Activated B cell treated with CpG ODN at 0.5 μM for 24 hours (primary cell): ENCODE measurements around the gene CD55. TPM values are rescaled to one million over a fixed set of nuclear protein-coding genes. Genes with fewer than 3 reads are reported as not detected.
A peak's percentile ranks its signal among the peaks of the same experiment; 100 is the strongest.

Experiments used
- ATAC-seq: fragments of 200-7000 bp; cut with Tn5 transposase; one replicate; pipeline ENCODE4 v1.10.0; 2021; ENCODE audit warnings: low read depth, mild to moderate bottlenecking, moderate library complexity
- CTCF ChIA-PET: fragments of 350-600 bp; sonication (Branson Sonifier 250); formaldehyde crosslinking; loops from one replicate; lab custom pipeline; 2021; ENCODE audit warnings: antibody characterized with exemption; lab: Charles Lee
- POLR2A ChIA-PET: fragments of 350-600 bp; sonication (Branson Sonifier 250); formaldehyde crosslinking; loops from one replicate; lab custom pipeline; 2021; ENCODE audit warnings: antibody characterized with exemption; lab: Charles Lee
- DNase-seq: peaks from one replicate; pipeline ENCODE4 v3.0.0; 2022
- H3K27ac Mint-ChIP-seq: one replicate; pipeline ENCODE4 v1.8.0; 2020; ENCODE audit warnings: mixed read lengths
- H3K27me3 Mint-ChIP-seq: one replicate; pipeline ENCODE4 v1.8.0; 2021; ENCODE audit warnings: mixed read lengths
- H3K36me3 Mint-ChIP-seq: one replicate; pipeline ENCODE4 v1.8.0; 2021; ENCODE audit warnings: low read depth, mixed read lengths
- H3K4me1 Mint-ChIP-seq: one replicate; pipeline ENCODE4 v1.8.0; 2021; ENCODE audit warnings: mixed read lengths
- H3K4me3 Mint-ChIP-seq: one replicate; pipeline ENCODE4 v1.8.0; 2020; ENCODE audit warnings: mild to moderate bottlenecking, mixed read lengths
- H3K9me3 Mint-ChIP-seq: one replicate; pipeline ENCODE4 v1.8.0; 2020; ENCODE audit warnings: mixed read lengths
- CTCF ChIP-seq: fragments of 200-600 bp; IDR thresholded peaks from one replicate; pipeline ENCODE4 v1.8.0; 2022; ENCODE audit warnings: antibody characterized with exemption, mild to moderate bottlenecking
- intact Hi-C: fragments of 100-400 bp; cut with micrococcal nuclease; formaldehyde crosslinking; loops from one replicate; pipeline ENCODE4 v1.15.1; 2024
- total RNA-seq: library from RNA; stranded (reverse); gene quantifications from 2 replicates; pipeline ENCODE4 v1.2.3, GENCODE V29; 2022

The CD55 gene
- total RNA-seq, 1 donor from 2014 or later, result 90.9 TPM

- DNase-seq, result no peak
- ChIA-PET POLR2A (interaction anchor here (0.7 to 2.4 kb wide), 2 partner anchors 21 to 23 kb away, joined by 3 to 11 read pairs; partner anchors contain the start of gene CD55), CTCF (no interaction called here)
- no peak for TF ChIP-seq CTCF
- Mint-ChIP-seq H3K4me3 (peak overlapping the region; percentile 0), H3K36me3 (no peaks in the 10 kb centered on the region), H3K27ac (peak overlapping the region; percentile 85), H3K4me1 (peaks cover 25% of the 10 kb centered on the region), H3K9me3 (peaks cover 5% of the 10 kb centered on the region), H3K27me3 (no peaks in the 10 kb centered on the region)
- ATAC-seq, result no peak
- intact Hi-C loops, result loop anchor here (1.0 kb wide), 1 partner anchor 10 kb away; no protein-coding TSS in a partner anchor
Measured at GRCh38 chr1:207298636-207299398, 22.7 kb upstream of the CD55 start.

- no peak for DNase-seq
- Mint-ChIP-seq H3K27me3 (no peaks in the 10 kb centered on the region), H3K36me3 (no peaks in the 10 kb centered on the region), H3K9me3 (peaks cover 5% of the 10 kb centered on the region), H3K4me3 (no peak overlapping the region), H3K27ac (no peak overlapping the region), H3K4me1 (peaks cover 25% of the 10 kb centered on the region)
- intact Hi-C loops, result no loop called here
- CTCF ChIA-PET, result no interaction called here
- TF ChIP-seq CTCF, result no peak
- POLR2A ChIA-PET, result no interaction called here
- ATAC-seq, result no peak
Measured at GRCh38 chr1:207300970-207301369, 20.5 kb upstream of the CD55 start.

- Mint-ChIP-seq H3K36me3 (no peaks in the 10 kb centered on the region), H3K27me3 (no peaks in the 10 kb centered on the region), H3K27ac (no peak overlapping the region), H3K9me3 (peaks cover 5% of the 10 kb centered on the region), H3K4me3 (no peak overlapping the region), H3K4me1 (peaks cover 25% of the 10 kb centered on the region)
- ATAC-seq (no peak), DNase-seq (no peak)
- ChIA-PET CTCF (no interaction called here), POLR2A (no interaction called here)
- intact Hi-C loops, result no loop called here
- no peak for TF ChIP-seq CTCF
Measured at GRCh38 chr1:207302618-207303393, 18.7 kb upstream of the CD55 start.

GRCh38 chr1:207304710-207305488 lies 16.6 kb upstream of the CD55 start:
- Mint-ChIP-seq H3K4me1 (peaks cover 27% of the 10 kb centered on the region), H3K27ac (no peak overlapping the region), H3K27me3 (no peaks in the 10 kb centered on the region), H3K9me3 (peaks cover 5% of the 10 kb centered on the region), H3K36me3 (no peaks in the 10 kb centered on the region), H3K4me3 (no peak overlapping the region)
- intact Hi-C loops, result no loop called here
- no peak for DNase-seq
- POLR2A ChIA-PET, result no interaction called here
- TF ChIP-seq CTCF, result no peak
- no peak for ATAC-seq
- CTCF ChIA-PET, result no interaction called here
